Thymus (tissue), 11 donors: ENCODE measurements around the gene CHAC1. TPM values are rescaled to one million over a fixed set of nuclear protein-coding genes. Genes with fewer than 3 reads are reported as not detected.

Experiments used
- DNase-seq, 9 donors: peaks; one replicate each; pipeline ENCODE4 v3.0.0-alpha.2; 2013; ENCODE audit warnings: low spot score in 9 of 9, low read depth in 6 of 9, missing footprints in 1 of 9
- H3K27ac ChIP-seq, 2 donors: one replicate each; pipeline ENCODE4 v1.5.1; 2013; ENCODE audit warnings: control low read depth in 1 of 2, low read depth in 1 of 2, low read length in 1 of 2, mild to moderate bottlenecking in 1 of 2, moderate library complexity in 1 of 2
- H3K27me3 ChIP-seq, 2 donors: one replicate each; pipeline ENCODE4 v1.5.1; 2013; ENCODE audit warnings: low read length in 1 of 2; ENCODE audit not compliant: control insufficient read depth in 2 of 2, insufficient read depth in 1 of 2
- H3K36me3 ChIP-seq, 2 donors: one replicate each; pipeline ENCODE4 v1.5.1; 2013; ENCODE audit warnings: low read length in 1 of 2, mild to moderate bottlenecking in 1 of 2, moderate library complexity in 1 of 2; ENCODE audit not compliant: control insufficient read depth in 2 of 2, insufficient read depth in 2 of 2
- H3K4me1 ChIP-seq, 2 donors: one replicate each; pipeline ENCODE4 v1.5.1; 2013; ENCODE audit warnings: low read length in 2 of 2; ENCODE audit not compliant: control insufficient read depth in 2 of 2, insufficient read depth in 2 of 2
- H3K4me3 ChIP-seq, 2 donors: one replicate each; pipeline ENCODE4 v1.5.1; 2013; ENCODE audit warnings: low read length in 2 of 2, control low read depth in 1 of 2, mild to moderate bottlenecking in 1 of 2
- H3K9me3 ChIP-seq, 2 donors: one replicate each; pipeline ENCODE4 v1.5.1; 2013; ENCODE audit warnings: low read length in 1 of 2, mild to moderate bottlenecking in 1 of 2; ENCODE audit not compliant: control insufficient read depth in 2 of 2, insufficient read depth in 1 of 2
- WGBS: extraction: QIAGEN DNeasy Blood & Tissue Kit; methylation state at CpG from one replicate; pipeline ENCODE4 v1.1.7; 2013; 5-methylcytosine and 5-hydroxymethylcytosine counted together
- polyA plus RNA-seq: library from polyadenylated mRNA; stranded (reverse); fragments of 200-250 nt; gene quantifications from one replicate; pipeline ENCODE4 v1.2.3, GENCODE V29; 2013
- total RNA-seq: library from RNA; stranded (reverse); fragments of 120-200 nt; gene quantifications from one replicate; pipeline ENCODE4 v1.2.4, GENCODE V29; 2013
- donor health status: healthy.

CHAC1 gene
- total and polyA plus RNA-seq, 2 donors = 0.47 to 1.9 TPM

DNA sequence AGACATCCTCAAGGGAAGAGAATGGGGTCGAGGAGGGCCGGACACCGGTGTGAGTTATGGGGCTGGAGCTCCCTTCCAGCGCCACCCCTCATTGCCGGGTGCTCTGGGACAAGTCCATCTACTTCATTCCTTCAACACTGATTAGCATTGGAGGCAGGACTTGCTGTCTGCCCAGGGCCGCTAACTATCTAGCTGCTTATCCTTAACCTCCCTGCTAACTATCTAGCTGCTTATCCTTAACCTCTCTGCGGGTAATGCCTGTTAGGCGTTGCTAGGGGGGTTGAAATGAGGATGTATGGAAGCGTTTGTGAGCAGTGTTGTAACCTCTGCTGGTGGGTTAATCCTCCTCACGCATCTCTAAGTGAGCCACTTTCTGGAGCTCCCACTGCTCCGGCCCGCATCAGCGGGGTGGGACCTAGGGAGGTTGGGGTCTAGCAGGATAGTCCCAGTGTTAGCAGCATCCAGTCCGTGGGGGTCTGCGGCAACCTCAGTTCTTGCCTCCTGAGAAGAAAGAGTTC lies 10.9 kb upstream of the CHAC1 start:
- peaks cover 14 to 44% of the 10 kb centered on the region in 2 donors for H3K4me1 ChIP-seq
- peak in 2 of 9 donors; percentile 18 to 43 for DNase-seq

DNA sequence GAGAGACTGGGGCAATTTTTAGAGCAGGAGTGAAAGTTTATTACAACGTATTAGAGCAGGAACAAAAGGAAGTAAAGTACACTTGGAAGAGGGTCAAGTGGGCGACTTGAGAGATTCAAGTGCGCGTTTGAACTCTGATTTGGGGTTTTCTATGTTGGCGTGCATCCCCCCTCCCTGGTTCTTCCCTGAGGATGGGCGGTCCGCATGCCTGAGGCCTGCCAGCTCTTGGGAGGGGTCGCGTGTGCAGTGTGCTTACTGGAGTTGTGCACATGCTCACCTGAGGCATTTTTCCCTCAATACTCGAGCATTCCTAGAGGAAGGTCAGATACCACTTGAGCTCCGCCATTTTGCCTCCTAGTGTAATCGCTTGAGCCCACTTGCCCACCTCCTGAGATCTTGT lies 10.4 kb upstream of the CHAC1 start:
- Histone ChIP-seq H3K27me3 (peaks cover 0 to 17% of the 10 kb centered on the region in 2 donors), H3K4me1 (peaks cover 14 to 44% of the 10 kb centered on the region in 2 donors), H3K4me3 (peak overlapping the region in 1 of 2 donors; percentile 63), H3K9me3 (no peaks in the 10 kb centered on the region), H3K36me3 (no peaks in the 10 kb centered on the region), H3K27ac (no peak overlapping the region)
- WGBS = 87% methylated on average over 12 of the region's 12 CpGs
- DNase-seq = no peak

More for the DNA sequence above, 10.9 kb upstream of the CHAC1 start:
- peak overlapping the region; percentile 63 to 69 for H3K4me3 ChIP-seq
- H3K27me3 ChIP-seq = peaks cover 0 to 17% of the 10 kb centered on the region in 2 donors
- peak overlapping the region; percentile 55 to 67 for H3K27ac ChIP-seq
- H3K36me3 ChIP-seq = no peaks in the 10 kb centered on the region
- no peaks in the 10 kb centered on the region for H3K9me3 ChIP-seq
- 26% methylated on average over 15 of the region's 15 CpGs for WGBS

DNA sequence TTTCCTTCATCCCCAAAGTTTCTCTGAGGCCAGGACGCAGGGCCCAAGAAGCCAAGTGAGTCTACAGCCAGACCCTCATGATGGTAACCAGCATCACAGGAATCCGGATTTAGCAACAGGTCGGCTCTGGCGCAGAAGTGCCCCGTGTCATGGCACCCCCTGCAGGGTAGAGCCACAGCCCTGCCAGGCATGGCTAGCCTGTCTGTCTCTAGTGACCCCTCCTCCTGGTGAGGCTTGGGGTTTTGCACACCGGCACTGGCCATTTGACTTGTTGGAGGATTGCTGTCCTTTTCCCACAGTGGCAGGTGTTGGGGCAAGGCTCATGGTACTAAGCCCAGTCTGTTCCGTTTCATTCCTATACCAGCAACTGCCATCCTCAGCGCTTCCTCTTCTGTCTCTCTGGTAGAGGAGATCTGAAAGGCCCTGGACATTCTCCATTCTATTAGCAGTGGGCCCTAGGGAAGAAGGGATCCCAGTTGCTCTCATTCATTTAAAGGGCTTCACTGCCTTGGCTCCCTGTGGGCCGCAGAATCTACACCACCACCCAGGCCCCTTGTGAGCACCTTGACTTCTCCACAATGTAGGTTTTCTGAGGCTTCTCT lies 9.4 kb upstream of the CHAC1 start:
- Histone ChIP-seq H3K27me3 (peaks cover 0 to 19% of the 10 kb centered on the region in 2 donors), H3K36me3 (no peaks in the 10 kb centered on the region), H3K9me3 (no peaks in the 10 kb centered on the region), H3K4me3 (no peak overlapping the region), H3K27ac (no peak overlapping the region), H3K4me1 (peaks cover 14 to 38% of the 10 kb centered on the region in 2 donors)
- DNase-seq = no peak
- 96% methylated on average over 9 of the region's 9 CpGs for WGBS

DNA sequence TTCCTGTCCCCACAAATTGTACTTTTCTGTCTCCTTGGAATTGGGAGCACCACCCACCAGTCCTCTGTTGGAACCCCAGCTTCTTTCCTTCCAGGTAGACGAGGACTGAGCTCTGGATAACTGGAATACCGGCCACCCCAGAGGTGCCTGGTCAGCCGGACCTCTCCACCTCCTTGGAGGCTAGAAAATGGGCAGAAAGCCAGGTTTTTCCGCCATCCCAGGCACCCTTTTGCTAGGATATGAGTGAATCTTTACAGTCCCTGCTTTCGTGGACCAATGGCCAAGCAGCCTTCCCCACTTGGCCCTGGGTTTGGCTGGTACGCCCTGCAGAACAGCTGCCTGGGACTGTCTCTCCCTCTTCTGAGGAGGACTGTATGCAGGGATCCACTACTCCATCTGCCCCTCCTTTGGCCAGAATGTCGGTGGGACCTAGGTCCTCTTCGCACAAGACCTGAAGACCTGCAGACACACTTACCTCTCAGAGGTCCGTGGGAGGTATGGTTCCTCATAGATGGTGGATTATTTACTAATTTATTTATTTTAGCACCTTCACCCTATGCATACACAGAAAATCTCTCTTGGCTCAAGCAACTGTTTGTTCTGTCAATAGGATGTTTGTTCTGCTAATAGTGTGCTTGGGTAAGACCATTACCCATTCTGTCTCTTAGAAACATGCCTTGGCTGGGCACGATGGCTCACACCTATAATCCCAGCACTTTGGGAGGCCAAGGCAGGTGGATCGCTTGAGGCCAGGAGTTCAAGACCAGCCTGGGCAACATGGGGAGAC lies 8.6 kb upstream of the CHAC1 start:
- peaks cover 14 to 41% of the 10 kb centered on the region in 2 donors for H3K4me1 ChIP-seq
- H3K27ac ChIP-seq = no peak overlapping the region
- H3K4me3 ChIP-seq = no peak overlapping the region
- no peaks in the 10 kb centered on the region for H3K9me3 ChIP-seq
- H3K27me3 ChIP-seq = peaks cover 0 to 19% of the 10 kb centered on the region in 2 donors
- no peaks in the 10 kb centered on the region for H3K36me3 ChIP-seq
- WGBS = 98% methylated on average over 11 of the region's 11 CpGs
- no peak for DNase-seq

DNA sequence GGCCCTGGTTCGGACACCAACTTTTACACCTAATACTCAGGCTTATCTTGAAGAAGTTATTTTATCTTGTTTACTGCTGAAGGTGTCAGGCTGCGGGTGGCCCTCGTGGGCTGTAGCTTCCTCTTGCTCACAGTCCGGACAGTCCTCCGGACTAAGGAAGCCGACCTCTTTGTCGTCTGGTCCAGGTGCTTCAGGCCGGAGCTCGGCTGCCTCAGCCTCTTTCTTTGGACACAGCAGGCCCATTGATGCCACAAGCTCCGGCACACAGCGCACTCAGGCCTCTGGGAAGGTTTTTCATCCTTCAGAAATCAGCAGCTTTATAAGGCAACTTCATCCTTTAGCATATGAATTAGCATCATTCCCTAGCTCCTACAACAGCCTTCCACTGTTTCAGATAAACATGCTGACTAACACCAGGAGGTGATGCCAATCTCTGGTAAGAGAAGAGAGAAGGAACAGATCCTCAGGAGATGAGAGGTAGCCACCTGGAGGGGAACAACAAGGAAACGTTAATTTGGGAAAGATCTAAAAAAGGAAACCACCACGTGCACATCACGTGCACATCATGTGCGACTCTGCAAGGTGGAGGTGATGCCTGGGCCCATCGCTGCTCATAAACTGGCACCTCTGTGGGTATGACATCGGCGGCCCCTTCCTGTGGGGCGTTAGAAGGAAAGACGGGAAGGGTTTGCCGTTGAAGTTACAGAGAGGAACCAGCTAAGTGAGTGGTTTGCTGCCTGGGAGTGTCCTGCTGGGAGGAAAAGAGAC lies 4.4 kb upstream of the CHAC1 start:
- 66% methylated on average over 21 of the region's 21 CpGs for WGBS

DNA sequence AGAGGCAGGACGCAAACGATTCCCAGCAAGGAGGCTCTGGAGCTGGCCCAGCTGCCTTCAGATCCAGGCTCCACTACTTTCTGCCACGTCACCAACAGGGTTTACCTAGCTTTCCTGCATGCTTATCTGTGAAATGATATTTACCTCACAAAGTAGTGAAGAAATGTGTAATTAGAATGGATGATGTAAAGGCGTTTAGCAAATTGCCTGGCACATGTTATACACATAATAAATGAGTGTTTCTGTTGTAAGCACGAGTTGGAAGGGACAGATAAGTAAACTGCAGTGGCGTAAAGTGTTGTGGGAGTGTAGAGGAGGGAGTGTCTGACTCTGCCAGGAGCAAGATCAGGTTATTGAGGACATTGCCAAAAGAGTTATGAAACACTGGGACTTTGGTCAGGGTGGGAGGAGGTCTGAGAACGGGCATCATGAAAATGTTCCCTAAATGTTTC lies 3.5 kb upstream of the CHAC1 start:
- Histone ChIP-seq H3K27ac (no peak overlapping the region), H3K27me3 (peaks cover 0 to 19% of the 10 kb centered on the region in 2 donors), H3K9me3 (no peaks in the 10 kb centered on the region), H3K4me1 (peaks cover 11 to 23% of the 10 kb centered on the region in 2 donors), H3K36me3 (no peaks in the 10 kb centered on the region), H3K4me3 (no peak overlapping the region)
- 80% methylated on average over 7 of the region's 7 CpGs for WGBS
- no peak for DNase-seq

More for the DNA sequence above, 4.4 kb upstream of the CHAC1 start:
- no peak overlapping the region for H3K27ac ChIP-seq
- H3K9me3 ChIP-seq = no peaks in the 10 kb centered on the region
- no peaks in the 10 kb centered on the region for H3K36me3 ChIP-seq
- H3K27me3 ChIP-seq = peaks cover 0 to 15% of the 10 kb centered on the region in 2 donors
- no peak for DNase-seq
- no peak overlapping the region for H3K4me3 ChIP-seq
- peaks cover 10 to 19% of the 10 kb centered on the region in 2 donors for H3K4me1 ChIP-seq

DNA sequence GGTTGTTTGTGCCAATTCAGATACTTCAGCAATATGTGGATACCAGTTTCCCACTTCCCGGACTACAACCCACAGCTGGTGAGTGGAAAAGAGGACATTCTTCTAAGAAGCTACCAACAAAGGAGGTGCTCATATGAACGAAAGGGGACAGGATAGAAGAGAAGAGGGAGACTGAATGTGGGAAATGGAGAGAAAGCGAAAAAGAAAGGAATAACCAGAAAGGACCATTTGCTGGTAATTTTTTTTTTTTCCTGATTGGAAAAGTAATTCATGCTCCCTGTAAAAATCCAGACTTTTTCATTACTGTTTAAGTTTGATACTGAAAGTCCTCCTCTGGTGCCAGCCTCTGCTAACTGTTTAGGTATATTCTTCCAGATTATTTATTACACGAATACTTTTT lies 1.5 kb upstream of the CHAC1 start:
- no peak for DNase-seq
- Histone ChIP-seq H3K27ac (no peak overlapping the region), H3K4me3 (no peak overlapping the region), H3K36me3 (no peaks in the 10 kb centered on the region), H3K4me1 (peaks cover 11 to 23% of the 10 kb centered on the region in 2 donors), H3K27me3 (peaks cover 0 to 19% of the 10 kb centered on the region in 2 donors), H3K9me3 (no peaks in the 10 kb centered on the region)
- 97% methylated on average over 4 of the region's 4 CpGs for WGBS

DNA sequence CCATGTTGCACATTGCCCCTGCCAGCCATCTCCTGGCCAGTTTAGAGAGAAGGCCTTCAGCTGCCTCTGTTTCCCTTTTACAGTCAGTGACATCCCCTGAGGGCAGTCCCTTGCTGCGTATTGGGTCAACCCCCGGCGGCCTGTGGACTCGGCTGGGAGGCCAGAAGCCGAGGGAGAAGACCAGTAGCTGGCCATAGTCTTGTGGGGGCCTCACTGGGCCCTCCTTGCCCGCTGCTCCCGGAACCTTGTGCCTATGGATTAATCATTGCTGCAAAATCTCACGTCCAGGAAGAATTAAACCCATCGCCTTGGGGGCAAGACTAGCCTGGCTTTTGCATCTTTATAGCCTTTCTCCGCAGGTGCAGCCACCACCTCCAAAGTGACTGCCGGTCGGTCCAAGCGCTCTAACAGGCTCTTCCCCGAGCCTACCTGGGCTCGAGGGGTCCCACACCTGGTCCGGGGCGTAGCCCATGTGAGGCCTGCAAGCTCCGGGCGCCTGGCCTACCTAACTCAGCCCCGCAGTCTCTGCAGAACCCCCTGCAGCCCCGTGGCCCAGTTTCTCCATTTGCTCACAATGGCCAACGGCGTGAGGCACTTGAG lies 870 bp upstream of the CHAC1 start:
- H3K27ac ChIP-seq = no peak overlapping the region
- DNase-seq = no peak
- H3K9me3 ChIP-seq = no peaks in the 10 kb centered on the region
- H3K27me3 ChIP-seq = peaks cover 0 to 19% of the 10 kb centered on the region in 2 donors
- H3K36me3 ChIP-seq = no peaks in the 10 kb centered on the region
- peak overlapping the region; percentile 64 to 66 for H3K4me3 ChIP-seq
- WGBS = 64% methylated on average over 23 of the region's 23 CpGs
- peaks cover 11 to 23% of the 10 kb centered on the region in 2 donors for H3K4me1 ChIP-seq
